Limb (tissue), 2 donors: Measurements from ENCODE around the gene MDM4.

ENCODE experiments used
- DNase-seq, 2 donors: peaks; one replicate each; pipeline ENCODE4 v3.0.0-alpha.2; 2016; ENCODE audit errors: extremely low spot score in 2 of 2

The MDM4 gene

GRCh38 chr1:204578867-204579664, 62.9 kb downstream of the MDM4 start:
- DNase-seq, result peak in 1 of 2 donors; percentile 50

GRCh38 chr1:204579681-204580080, 63.5 kb downstream of the MDM4 start:
- no peak for DNase-seq

GRCh38 chr1:204580862-204581261, 64.7 kb downstream of the MDM4 start:
- no peak for DNase-seq

- DNase-seq, result no peak
These were observed 65.6 kb downstream of the MDM4 start for GRCh38 chr1:204581759-204582158.

- no peak for DNase-seq
These were observed 67.9 kb downstream of the MDM4 start for GRCh38 chr1:204583909-204584632.

GRCh38 chr1:204584699-204585372, 68.6 kb downstream of the MDM4 start:
- no peak for DNase-seq

- DNase-seq, result no peak
These were observed 71.4 kb downstream of the MDM4 start for GRCh38 chr1:204587621-204588020.

GRCh38 chr1:204588826-204589225, 72.6 kb downstream of the MDM4 start:
- no peak for DNase-seq

GRCh38 chr1:204589409-204590038, 73.3 kb downstream of the MDM4 start:
- DNase-seq, result no peak

GRCh38 chr1:204591473-204592090, 75.4 kb downstream of the MDM4 start:
- DNase-seq, result no peak

- DNase-seq, result no peak
These were observed 76.2 kb downstream of the MDM4 start for GRCh38 chr1:204592246-204592948.

- DNase-seq, result no peak
These were observed 82.2 kb downstream of the MDM4 start for GRCh38 chr1:204598319-204598969.

GRCh38 chr1:204599098-204599497, 82.9 kb downstream of the MDM4 start:
- DNase-seq, result no peak

- no peak for DNase-seq
These were observed 83.4 kb downstream of the MDM4 start for GRCh38 chr1:204599596-204599995.

GRCh38 chr1:204600203-204600602, 84.0 kb downstream of the MDM4 start:
- no peak for DNase-seq

- DNase-seq, result no peak
These were observed 84.8 kb downstream of the MDM4 start for GRCh38 chr1:204600968-204601367.

- DNase-seq, result no peak
These were observed 85.9 kb downstream of the MDM4 start for GRCh38 chr1:204602111-204602579.

GRCh38 chr1:204602871-204603542, 86.8 kb downstream of the MDM4 start:
- DNase-seq, result no peak

- no peak for DNase-seq
These were observed 89.6 kb downstream of the MDM4 start for GRCh38 chr1:204605791-204606190.
